Measurements from ENCODE around the gene DNAH17. TPM values are rescaled to one million over a fixed set of nuclear protein-coding genes. Genes with fewer than 3 reads are reported as not detected.

DNAH17 gene
- total RNA-seq, 2 donors from 2014 or later: 0.04 TPM; not detected in 1

- H3K4me3 ChIP-seq: no peak overlapping the region
- no peaks in the 10 kb centered on the region for H3K4me1 ChIP-seq
- DNase-seq (ENCODE audit: low spot score): no peak
- H3K9me3 ChIP-seq: no peaks in the 10 kb centered on the region
- no peaks in the 10 kb centered on the region for H3K27me3 ChIP-seq
- no peaks in the 10 kb centered on the region for H3K36me3 ChIP-seq
- no peak for TF ChIP-seq CTCF (IDR thresholded peaks at IDR 0.05)
- H3K27ac ChIP-seq: no peak overlapping the region
Observed at GRCh38 chr17:78571329-78571728, 5.9 kb downstream of the DNAH17 start.

GRCh38 chr17:78568494-78569115 is 8.6 kb downstream of the DNAH17 start:
- H3K4me1 ChIP-seq: peaks cover 0 to 7% of the 10 kb centered on the region in 2 donors
- TF ChIP-seq CTCF (IDR thresholded peaks at IDR 0.05): no peak
- no peak overlapping the region for H3K4me3 ChIP-seq
- H3K27ac ChIP-seq: no peak overlapping the region
- no peak for DNase-seq (ENCODE audit: low spot score)
- H3K36me3 ChIP-seq: no peaks in the 10 kb centered on the region
- no peaks in the 10 kb centered on the region for H3K27me3 ChIP-seq
- H3K9me3 ChIP-seq: no peaks in the 10 kb centered on the region

DNA sequence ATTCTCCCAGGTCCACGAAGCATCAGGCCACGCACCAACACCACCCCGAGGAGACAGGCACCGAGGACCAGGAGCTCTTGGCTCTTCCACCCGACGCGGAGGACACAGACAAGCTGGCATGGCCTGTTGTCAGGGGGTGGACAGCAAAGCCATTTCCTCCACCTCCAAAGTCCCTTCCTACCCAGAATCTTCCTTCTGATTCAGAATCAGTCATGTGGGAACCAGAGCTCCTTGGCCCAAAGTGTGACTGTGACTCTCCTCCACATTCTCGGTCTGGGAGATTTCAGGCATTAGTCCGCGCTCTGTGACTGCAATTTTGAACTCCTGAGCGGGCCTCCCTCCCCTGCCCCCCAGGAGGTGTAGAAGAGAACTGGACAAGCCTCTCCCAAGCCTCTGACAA is 9.2 kb downstream of the DNAH17 start:
- H3K27me3 ChIP-seq: no peaks in the 10 kb centered on the region
- H3K4me1 ChIP-seq: peaks cover 0 to 7% of the 10 kb centered on the region in 2 donors
- no peaks in the 10 kb centered on the region for H3K9me3 ChIP-seq
- H3K4me3 ChIP-seq: no peak overlapping the region
- no peak for DNase-seq (ENCODE audit: low spot score)
- no peaks in the 10 kb centered on the region for H3K36me3 ChIP-seq
- no peak for TF ChIP-seq CTCF (IDR thresholded peaks at IDR 0.05)
- H3K27ac ChIP-seq: no peak overlapping the region

GRCh38 chr17:78566947-78567346 is 10.2 kb downstream of the DNAH17 start:
- no peak overlapping the region for H3K4me3 ChIP-seq
- no peaks in the 10 kb centered on the region for H3K27me3 ChIP-seq

DNA sequence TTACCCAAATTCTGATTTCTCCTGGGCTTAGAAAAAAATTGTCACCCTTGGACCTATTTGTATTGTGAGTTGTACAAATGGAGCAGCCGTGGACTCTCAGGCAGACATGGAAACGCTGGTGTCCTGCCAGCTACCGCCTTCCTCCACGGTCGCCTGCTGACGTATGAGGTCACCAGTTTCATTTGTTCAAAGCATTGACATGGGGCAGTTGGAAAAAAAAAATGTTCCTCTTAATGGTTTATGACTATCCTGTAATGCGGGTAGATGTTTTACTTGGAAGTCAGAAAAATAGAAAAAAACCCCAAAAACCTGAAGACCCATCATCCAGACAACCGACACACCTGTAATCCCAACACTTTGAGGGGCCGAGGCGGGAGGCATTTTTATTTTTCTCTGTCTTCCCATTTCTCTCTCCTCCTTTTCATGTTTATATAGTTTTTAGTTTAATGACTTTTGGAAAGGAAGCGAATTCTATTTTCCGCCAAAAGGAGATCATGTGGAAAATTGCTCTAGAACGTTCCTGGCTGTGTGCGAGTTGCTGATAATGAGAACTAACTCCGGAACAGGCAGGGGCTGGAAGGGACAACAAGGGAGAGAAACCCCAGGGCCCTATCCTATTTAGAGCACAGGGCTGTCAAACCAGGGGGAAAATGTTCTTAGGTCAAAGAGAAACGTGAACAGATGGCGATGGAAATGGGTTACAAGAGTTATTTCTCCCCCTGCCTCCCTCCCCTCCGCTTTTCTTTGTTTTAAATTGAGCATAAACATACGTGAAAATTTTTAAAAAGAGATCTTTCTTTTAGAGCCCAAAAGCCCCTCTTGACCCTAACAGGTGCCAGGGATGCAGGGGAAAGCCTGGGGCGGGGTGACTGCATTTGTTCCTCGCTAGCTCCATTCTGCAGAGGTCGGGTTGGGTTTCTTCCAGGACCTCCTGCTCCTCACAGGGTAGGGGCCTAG is 13.7 kb downstream of the DNAH17 start:
- Histone ChIP-seq H3K27me3 (no peaks in the 10 kb centered on the region), H3K9me3 (no peaks in the 10 kb centered on the region), H3K4me3 (no peak overlapping the region), H3K4me1 (peaks cover 0 to 14% of the 10 kb centered on the region in 2 donors), H3K36me3 (no peaks in the 10 kb centered on the region), H3K27ac (peak overlapping the region; percentile 43 to 48)
- DNase-seq (ENCODE audit: low spot score): peak; percentile 64
- no peak for TF ChIP-seq CTCF (IDR thresholded peaks at IDR 0.05)

More at GRCh38 chr17:78566947-78567346, 10.2 kb downstream of the DNAH17 start:
- peaks cover 0 to 14% of the 10 kb centered on the region in 2 donors for H3K4me1 ChIP-seq
- TF ChIP-seq CTCF (IDR thresholded peaks at IDR 0.05): no peak
- DNase-seq (ENCODE audit: low spot score): no peak
- no peaks in the 10 kb centered on the region for H3K36me3 ChIP-seq
- H3K27ac ChIP-seq: no peak overlapping the region
- H3K9me3 ChIP-seq: no peaks in the 10 kb centered on the region

All from right atrium auricular region (tissue), 2 donors.